NCI-H524 treated with DMSO at 0.1 percent for 48 hours (cell line): ENCODE results near the gene HOXC13.

Experiments used
- DNase-seq: peaks from one replicate; lab custom pipeline; 2025; lab: John Stamatoyannopoulos, UW

The HOXC13 gene

DNA sequence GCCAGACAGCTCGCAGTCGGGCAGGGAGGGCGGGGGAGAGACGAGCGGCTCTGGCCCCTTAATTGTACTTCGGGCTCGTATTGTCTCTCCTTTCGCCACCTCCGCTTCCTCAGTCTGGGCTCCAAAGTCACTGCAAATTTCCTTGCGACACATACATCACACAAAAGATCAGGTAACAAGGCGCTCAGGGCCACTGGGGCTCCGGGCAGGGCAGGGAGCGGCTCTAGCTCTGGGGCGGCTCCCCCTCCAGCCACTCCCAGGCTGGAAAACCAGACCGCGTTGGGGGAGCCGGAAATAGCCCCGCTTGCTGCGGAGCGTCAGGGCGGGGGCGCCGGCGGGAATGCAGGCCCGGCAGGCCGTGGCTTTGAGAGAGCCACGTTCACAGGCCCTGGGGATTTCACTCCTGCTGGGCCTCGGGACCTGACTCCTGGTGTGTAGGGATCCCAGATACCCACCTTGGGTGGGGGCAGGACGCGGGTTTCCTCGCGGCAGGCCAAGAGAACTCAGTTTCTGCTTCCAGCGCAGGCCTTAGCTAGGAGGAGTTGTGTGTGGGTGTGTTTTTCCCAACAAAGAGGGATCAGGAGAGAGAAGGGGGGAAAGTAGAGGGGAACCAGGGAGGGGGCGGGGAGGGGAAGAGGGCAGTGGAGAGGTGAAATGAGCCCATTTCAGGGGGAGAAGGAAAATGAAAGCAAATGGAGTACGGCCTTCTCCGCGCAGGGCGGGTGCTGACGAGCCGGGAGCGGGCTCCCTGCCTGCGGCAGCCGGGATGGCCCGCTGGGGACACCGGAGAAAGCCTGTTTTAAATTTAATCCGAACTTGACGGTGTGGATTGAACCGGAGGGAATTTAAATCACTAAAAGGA lies 57.0 kb downstream of the HOXC13 start:
- DNase-seq, result no peak
